GM23338 (cell line): Measurements from ENCODE around the gene CADPS. TPM values are rescaled to one million over a fixed set of nuclear protein-coding genes. Genes with fewer than 3 reads are reported as not detected.

ENCODE experiments used
- ATAC-seq: fragments of 200-7000 bp; cut with Tn5 transposase; 3 replicates; pipeline ENCODE4 v1.9.1; 2020
- DNase-seq: peaks from one replicate; pipeline ENCODE4 v3.0.0-alpha.2; 2015; ENCODE audit warnings: low spot score
- H2AFZ ChIP-seq: fragments of 200-600 bp; sonication (generic); 2 replicates; pipeline ENCODE4 v1.8.0; 2016; ENCODE audit warnings: antibody characterized with exemption, mild to moderate bottlenecking, moderate library complexity
- H3F3A ChIP-seq: fragments of 200-600 bp; sonication (generic); replicated peaks from 2 replicates; pipeline ENCODE4 v1.8.0; 2017; ENCODE audit warnings: antibody characterized with exemption, mixed run types, low read depth
- H3K27ac ChIP-seq: fragments of 200-600 bp; sonication (generic); 2 replicates; pipeline ENCODE4 v1.6.1; 2016; ENCODE audit warnings: low read depth
- H3K27me3 ChIP-seq: fragments of 200-600 bp; sonication (generic); 2 replicates; pipeline ENCODE4 v1.8.0; 2016; ENCODE audit warnings: mild to moderate bottlenecking, mixed run types, moderate library complexity; ENCODE audit not compliant: insufficient read depth
- H3K36me3 ChIP-seq: fragments of 200-600 bp; sonication (generic); 2 replicates; pipeline ENCODE4 v1.8.0; 2016; ENCODE audit warnings: mild to moderate bottlenecking; ENCODE audit not compliant: insufficient read depth
- H3K4me1 ChIP-seq: fragments of 200-600 bp; sonication (generic); 2 replicates; pipeline ENCODE4 v1.8.0; 2016; ENCODE audit warnings: mild to moderate bottlenecking, moderate library complexity; ENCODE audit not compliant: insufficient read depth
- H3K4me2 ChIP-seq: fragments of 200-600 bp; sonication (generic); 2 replicates; pipeline ENCODE4 v1.7.1; 2017; ENCODE audit warnings: mixed run types
- H3K4me3 ChIP-seq: fragments of 200-600 bp; sonication (generic); 2 replicates; pipeline ENCODE4 v1.6.1; 2016; ENCODE audit warnings: mixed run types
- H3K79me2 ChIP-seq: fragments of 200-600 bp; sonication (generic); replicated peaks from 2 replicates; pipeline ENCODE4 v1.8.0; 2017; ENCODE audit warnings: mild to moderate bottlenecking; ENCODE audit not compliant: insufficient read depth
- H3K9me2 ChIP-seq: fragments of 200-600 bp; sonication (generic); 2 replicates; pipeline ENCODE4 v1.8.0; 2017; ENCODE audit not compliant: insufficient read depth
- H4K20me1 ChIP-seq: fragments of 200-600 bp; sonication (generic); replicated peaks from 2 replicates; pipeline ENCODE4 v1.8.0; 2017; ENCODE audit warnings: mild to moderate bottlenecking; ENCODE audit not compliant: insufficient read depth
- H3K27ac Mint-ChIP-seq: 2 replicates; pipeline ENCODE4 v1.8.0; 2020; ENCODE audit warnings: inconsistent platforms, mild to moderate bottlenecking, moderate library complexity, mixed read lengths
- H3K27me3 Mint-ChIP-seq: 3 replicates; pipeline ENCODE4 v1.8.0; 2022; ENCODE audit warnings: low read depth, mild to moderate bottlenecking, moderate library complexity, mixed read lengths, inconsistent platforms; ENCODE audit not compliant: insufficient read depth, poor library complexity
- H3K36me3 Mint-ChIP-seq: 3 replicates; pipeline ENCODE4 v1.8.0; 2021; ENCODE audit warnings: low read depth, mild to moderate bottlenecking, inconsistent platforms, moderate library complexity, mixed read lengths
- H3K4me1 Mint-ChIP-seq: 3 replicates; pipeline ENCODE4 v1.8.0; 2020; ENCODE audit warnings: mild to moderate bottlenecking, inconsistent platforms, mixed read lengths
- H3K4me3 Mint-ChIP-seq: 3 replicates; pipeline ENCODE4 v1.8.0; 2021; ENCODE audit warnings: moderate library complexity, mild to moderate bottlenecking, inconsistent platforms, mixed read lengths
- H3K9me3 Mint-ChIP-seq: 3 replicates; pipeline ENCODE4 v1.8.0; 2020; ENCODE audit warnings: moderate library complexity, mild to moderate bottlenecking, inconsistent platforms, mixed read lengths
- CREB1 ChIP-seq: fragments of 250-450 bp; sonication (Bioruptor Pico); IDR thresholded peaks from 2 replicates; pipeline ENCODE4 v1.5.0; 2020; ENCODE audit warnings: low read depth, mild to moderate bottlenecking, moderate library complexity
- EZH2 ChIP-seq: fragments of 200-600 bp; sonication (generic); IDR thresholded peaks from one replicate; pipeline ENCODE4 v1.8.0; 2017; ENCODE audit warnings: antibody characterized with exemption, mild to moderate bottlenecking, low read depth; ENCODE audit not compliant: unreplicated experiment
- STAT1 ChIP-seq: IDR thresholded peaks from one replicate; pipeline ENCODE4 v1.6.1; 2016; ENCODE audit warnings: antibody characterized with exemption; ENCODE audit not compliant: unreplicated experiment
- ZNF114 ChIP-seq: fragments of 250-450 bp; sonication (Bioruptor Pico); IDR thresholded peaks from 2 replicates; pipeline ENCODE4 v1.5.0; 2020; ENCODE audit warnings: mild to moderate bottlenecking, moderate library complexity
- polyA plus RNA-seq: library from polyadenylated mRNA; unstranded; fragments of >200 nt; fragmentation: Nextera tagmentation; extraction: Ambion mirVana; gene quantifications from 2 replicates; pipeline ENCODE4 v1.2.1, GENCODE V29; 2016
- total RNA-seq: library from RNA; depleted of rRNA; stranded (reverse); fragments of >200 nt; shearing (Covaris generic); gene quantifications from 2 replicates; pipeline ENCODE4 v1.2.3, GENCODE V29; 2014
- TF ChIP-seq, protein P1 (sequence below): IDR thresholded peaks from one replicate; pipeline ENCODE4 v1.6.1; 2018; ENCODE audit warnings: antibody characterized with exemption; ENCODE audit not compliant: unreplicated experiment
- TF ChIP-seq, protein P2 (sequence below): fragments of 250-450 bp; sonication (Bioruptor Pico); IDR thresholded peaks from 2 replicates; pipeline ENCODE4 v1.5.0; 2020; ENCODE audit warnings: mild to moderate bottlenecking, moderate library complexity
- TF ChIP-seq, protein P3 (sequence below): IDR thresholded peaks from 2 replicates; pipeline ENCODE4 v1.6.1; 2016; ENCODE audit warnings: antibody characterized with exemption
- TF ChIP-seq, protein P4 (sequence below), 2 experiments: fragments of 200-600 bp in 1 of 2; sonication (generic) in 1 of 2; conservative IDR thresholded peaks; 2 replicates each; pipeline versions ENCODE4 v1.5.1 to v1.6.1; 2016 to 2017; ENCODE audit warnings: antibody characterized with exemption in 2 of 2, low read depth in 2 of 2, mild to moderate bottlenecking in 2 of 2, moderate library complexity in 1 of 2

CADPS gene
- total and polyA plus RNA-seq, 2 experiments from 2014 or later = 14.7 to 22.0 TPM

DNA sequence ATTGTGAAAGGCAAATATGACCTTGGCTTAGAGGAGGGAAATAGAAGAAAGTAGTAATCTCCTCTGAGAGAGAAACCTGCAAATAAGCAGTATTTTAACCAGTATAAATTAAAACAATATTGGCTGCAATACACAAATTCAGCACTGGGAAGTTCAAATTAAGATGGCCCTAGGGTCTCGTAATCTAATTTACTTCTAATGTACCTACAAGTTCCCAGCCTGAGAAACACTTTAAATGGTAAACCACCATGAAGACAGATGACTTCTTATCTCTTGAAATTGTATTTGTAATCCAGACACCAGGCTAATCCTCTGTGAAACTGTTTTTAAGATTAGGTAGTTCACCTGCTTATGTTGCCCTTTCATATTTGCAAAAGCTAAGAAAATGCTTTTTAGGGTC, 199.7 kb downstream of the CADPS start:
- Mint-ChIP-seq H3K36me3 (no peaks in the 10 kb centered on the region; the same call in 2 of the 3 replicates), H3K27ac (no peak overlapping the region), H3K4me1 (peaks cover 38% of the 10 kb centered on the region), H3K27me3 (peaks cover 5% of the 10 kb centered on the region), H3K4me3 (no peak overlapping the region), H3K9me3 (no peaks in the 10 kb centered on the region)
- H3K79me2 ChIP-seq = no peaks in the 10 kb centered on the region
- no peak overlapping the region for H3K4me2 ChIP-seq
- no peaks in the 10 kb centered on the region for H3K36me3 ChIP-seq
- no peak for TF ChIP-seq CREB1 (CRISPR knock-in tag)
- TF ChIP-seq, protein P1, sequence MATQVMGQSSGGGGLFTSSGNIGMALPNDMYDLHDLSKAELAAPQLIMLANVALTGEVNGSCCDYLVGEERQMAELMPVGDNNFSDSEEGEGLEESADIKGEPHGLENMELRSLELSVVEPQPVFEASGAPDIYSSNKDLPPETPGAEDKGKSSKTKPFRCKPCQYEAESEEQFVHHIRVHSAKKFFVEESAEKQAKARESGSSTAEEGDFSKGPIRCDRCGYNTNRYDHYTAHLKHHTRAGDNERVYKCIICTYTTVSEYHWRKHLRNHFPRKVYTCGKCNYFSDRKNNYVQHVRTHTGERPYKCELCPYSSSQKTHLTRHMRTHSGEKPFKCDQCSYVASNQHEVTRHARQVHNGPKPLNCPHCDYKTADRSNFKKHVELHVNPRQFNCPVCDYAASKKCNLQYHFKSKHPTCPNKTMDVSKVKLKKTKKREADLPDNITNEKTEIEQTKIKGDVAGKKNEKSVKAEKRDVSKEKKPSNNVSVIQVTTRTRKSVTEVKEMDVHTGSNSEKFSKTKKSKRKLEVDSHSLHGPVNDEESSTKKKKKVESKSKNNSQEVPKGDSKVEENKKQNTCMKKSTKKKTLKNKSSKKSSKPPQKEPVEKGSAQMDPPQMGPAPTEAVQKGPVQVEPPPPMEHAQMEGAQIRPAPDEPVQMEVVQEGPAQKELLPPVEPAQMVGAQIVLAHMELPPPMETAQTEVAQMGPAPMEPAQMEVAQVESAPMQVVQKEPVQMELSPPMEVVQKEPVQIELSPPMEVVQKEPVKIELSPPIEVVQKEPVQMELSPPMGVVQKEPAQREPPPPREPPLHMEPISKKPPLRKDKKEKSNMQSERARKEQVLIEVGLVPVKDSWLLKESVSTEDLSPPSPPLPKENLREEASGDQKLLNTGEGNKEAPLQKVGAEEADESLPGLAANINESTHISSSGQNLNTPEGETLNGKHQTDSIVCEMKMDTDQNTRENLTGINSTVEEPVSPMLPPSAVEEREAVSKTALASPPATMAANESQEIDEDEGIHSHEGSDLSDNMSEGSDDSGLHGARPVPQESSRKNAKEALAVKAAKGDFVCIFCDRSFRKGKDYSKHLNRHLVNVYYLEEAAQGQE = no peak
- TF ChIP-seq, protein P2, sequence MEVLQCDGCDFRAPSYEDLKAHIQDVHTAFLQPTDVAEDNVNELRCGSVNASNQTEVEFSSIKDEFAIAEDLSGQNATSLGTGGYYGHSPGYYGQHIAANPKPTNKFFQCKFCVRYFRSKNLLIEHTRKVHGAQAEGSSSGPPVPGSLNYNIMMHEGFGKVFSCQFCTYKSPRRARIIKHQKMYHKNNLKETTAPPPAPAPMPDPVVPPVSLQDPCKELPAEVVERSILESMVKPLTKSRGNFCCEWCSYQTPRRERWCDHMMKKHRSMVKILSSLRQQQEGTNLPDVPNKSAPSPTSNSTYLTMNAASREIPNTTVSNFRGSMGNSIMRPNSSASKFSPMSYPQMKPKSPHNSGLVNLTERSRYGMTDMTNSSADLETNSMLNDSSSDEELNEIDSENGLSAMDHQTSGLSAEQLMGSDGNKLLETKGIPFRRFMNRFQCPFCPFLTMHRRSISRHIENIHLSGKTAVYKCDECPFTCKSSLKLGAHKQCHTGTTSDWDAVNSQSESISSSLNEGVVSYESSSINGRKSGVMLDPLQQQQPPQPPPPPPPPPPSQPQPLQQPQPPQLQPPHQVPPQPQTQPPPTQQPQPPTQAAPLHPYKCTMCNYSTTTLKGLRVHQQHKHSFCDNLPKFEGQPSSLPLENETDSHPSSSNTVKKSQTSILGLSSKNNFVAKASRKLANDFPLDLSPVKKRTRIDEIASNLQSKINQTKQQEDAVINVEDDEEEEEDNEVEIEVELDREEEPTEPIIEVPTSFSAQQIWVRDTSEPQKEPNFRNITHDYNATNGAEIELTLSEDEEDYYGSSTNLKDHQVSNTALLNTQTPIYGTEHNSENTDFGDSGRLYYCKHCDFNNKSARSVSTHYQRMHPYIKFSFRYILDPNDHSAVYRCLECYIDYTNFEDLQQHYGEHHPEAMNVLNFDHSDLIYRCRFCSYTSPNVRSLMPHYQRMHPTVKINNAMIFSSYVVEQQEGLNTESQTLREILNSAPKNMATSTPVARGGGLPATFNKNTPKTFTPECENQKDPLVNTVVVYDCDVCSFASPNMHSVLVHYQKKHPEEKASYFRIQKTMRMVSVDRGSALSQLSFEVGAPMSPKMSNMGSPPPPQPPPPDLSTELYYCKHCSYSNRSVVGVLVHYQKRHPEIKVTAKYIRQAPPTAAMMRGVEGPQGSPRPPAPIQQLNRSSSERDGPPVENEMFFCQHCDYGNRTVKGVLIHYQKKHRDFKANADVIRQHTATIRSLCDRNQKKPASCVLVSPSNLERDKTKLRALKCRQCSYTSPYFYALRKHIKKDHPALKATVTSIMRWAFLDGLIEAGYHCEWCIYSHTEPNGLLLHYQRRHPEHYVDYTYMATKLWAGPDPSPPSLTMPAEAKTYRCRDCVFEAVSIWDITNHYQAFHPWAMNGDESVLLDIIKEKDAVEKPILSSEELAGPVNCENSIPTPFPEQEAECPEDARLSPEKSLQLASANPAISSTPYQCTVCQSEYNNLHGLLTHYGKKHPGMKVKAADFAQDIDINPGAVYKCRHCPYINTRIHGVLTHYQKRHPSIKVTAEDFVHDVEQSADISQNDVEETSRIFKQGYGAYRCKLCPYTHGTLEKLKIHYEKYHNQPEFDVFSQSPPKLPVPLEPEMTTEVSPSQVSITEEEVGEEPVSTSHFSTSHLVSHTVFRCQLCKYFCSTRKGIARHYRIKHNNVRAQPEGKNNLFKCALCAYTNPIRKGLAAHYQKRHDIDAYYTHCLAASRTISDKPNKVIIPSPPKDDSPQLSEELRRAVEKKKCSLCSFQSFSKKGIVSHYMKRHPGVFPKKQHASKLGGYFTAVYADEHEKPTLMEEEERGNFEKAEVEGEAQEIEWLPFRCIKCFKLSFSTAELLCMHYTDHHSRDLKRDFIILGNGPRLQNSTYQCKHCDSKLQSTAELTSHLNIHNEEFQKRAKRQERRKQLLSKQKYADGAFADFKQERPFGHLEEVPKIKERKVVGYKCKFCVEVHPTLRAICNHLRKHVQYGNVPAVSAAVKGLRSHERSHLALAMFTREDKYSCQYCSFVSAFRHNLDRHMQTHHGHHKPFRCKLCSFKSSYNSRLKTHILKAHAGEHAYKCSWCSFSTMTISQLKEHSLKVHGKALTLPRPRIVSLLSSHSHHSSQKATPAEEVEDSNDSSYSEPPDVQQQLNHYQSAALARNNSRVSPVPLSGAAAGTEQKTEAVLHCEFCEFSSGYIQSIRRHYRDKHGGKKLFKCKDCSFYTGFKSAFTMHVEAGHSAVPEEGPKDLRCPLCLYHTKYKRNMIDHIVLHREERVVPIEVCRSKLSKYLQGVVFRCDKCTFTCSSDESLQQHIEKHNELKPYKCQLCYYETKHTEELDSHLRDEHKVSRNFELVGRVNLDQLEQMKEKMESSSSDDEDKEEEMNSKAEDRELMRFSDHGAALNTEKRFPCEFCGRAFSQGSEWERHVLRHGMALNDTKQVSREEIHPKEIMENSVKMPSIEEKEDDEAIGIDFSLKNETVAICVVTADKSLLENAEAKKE (CRISPR knock-in tag) = no peak
- TF ChIP-seq, protein P3, sequence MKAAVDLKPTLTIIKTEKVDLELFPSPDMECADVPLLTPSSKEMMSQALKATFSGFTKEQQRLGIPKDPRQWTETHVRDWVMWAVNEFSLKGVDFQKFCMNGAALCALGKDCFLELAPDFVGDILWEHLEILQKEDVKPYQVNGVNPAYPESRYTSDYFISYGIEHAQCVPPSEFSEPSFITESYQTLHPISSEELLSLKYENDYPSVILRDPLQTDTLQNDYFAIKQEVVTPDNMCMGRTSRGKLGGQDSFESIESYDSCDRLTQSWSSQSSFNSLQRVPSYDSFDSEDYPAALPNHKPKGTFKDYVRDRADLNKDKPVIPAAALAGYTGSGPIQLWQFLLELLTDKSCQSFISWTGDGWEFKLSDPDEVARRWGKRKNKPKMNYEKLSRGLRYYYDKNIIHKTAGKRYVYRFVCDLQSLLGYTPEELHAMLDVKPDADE = no peak
- TF ChIP-seq, protein P4, sequence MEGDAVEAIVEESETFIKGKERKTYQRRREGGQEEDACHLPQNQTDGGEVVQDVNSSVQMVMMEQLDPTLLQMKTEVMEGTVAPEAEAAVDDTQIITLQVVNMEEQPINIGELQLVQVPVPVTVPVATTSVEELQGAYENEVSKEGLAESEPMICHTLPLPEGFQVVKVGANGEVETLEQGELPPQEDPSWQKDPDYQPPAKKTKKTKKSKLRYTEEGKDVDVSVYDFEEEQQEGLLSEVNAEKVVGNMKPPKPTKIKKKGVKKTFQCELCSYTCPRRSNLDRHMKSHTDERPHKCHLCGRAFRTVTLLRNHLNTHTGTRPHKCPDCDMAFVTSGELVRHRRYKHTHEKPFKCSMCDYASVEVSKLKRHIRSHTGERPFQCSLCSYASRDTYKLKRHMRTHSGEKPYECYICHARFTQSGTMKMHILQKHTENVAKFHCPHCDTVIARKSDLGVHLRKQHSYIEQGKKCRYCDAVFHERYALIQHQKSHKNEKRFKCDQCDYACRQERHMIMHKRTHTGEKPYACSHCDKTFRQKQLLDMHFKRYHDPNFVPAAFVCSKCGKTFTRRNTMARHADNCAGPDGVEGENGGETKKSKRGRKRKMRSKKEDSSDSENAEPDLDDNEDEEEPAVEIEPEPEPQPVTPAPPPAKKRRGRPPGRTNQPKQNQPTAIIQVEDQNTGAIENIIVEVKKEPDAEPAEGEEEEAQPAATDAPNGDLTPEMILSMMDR (conservative IDR thresholded peaks at IDR 0.05; ENCODE audit: low read depth in 2 of 2) = no peak
- no peak for TF ChIP-seq ZNF114 (CRISPR knock-in tag)
- no peak for TF ChIP-seq EZH2
- TF ChIP-seq STAT1 = no peak
- H3F3A ChIP-seq = no peaks in the 10 kb centered on the region
- peaks cover 7% of the 10 kb centered on the region; the same call in 1 of the 2 replicates for H3K9me2 ChIP-seq
- H3K27ac ChIP-seq = no peak overlapping the region
- no peak overlapping the region for H3K4me3 ChIP-seq
- H2AFZ ChIP-seq = no peak overlapping the region
- ATAC-seq (no peak), DNase-seq (no peak)
- H4K20me1 ChIP-seq = no peaks in the 10 kb centered on the region
- peaks cover 30% of the 10 kb centered on the region for H3K4me1 ChIP-seq
- H3K27me3 ChIP-seq = no peaks in the 10 kb centered on the region
